ENCODE measurements around the gene GABRP.

GABRP gene

DNA sequence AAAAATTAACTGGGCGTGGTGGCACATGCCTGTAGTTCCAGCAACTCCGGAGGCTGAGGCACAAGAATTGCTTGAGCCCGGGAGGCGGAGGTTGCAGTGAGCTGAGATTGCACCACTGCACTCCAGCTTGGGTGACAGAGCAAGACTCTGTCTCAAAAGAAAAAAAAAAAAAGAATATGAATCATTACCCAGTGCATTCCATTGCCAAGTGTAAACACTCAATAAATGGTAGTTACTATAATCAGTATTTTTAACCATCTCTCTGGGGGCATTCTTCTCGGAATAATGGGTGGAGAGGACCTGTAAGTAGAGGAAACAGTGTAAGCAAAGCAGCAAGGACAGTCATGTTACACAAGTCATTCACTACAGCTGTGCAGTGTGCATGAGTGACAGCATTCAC is 64.5 kb downstream of the GABRP start:
- FAIRE-seq (no peak), DNase-seq (ENCODE audit: insufficient read length) (no peak)
- TF ChIP-seq TAF1 (IDR thresholded peaks at IDR 0.05; ENCODE audit: borderline replicate concordance, low read depth, low read length): no peak
- TF ChIP-seq POLR2AphosphoS5 (IDR thresholded peaks at IDR 0.05; ENCODE audit: low read depth, low read length): no peak
- no peak for TF ChIP-seq POLR2A (IDR thresholded peaks at IDR 0.05; ENCODE audit: low read depth, low read length)

- TF ChIP-seq POLR2A (IDR thresholded peaks at IDR 0.05; ENCODE audit: low read depth, low read length): no peak
- TF ChIP-seq TAF1 (IDR thresholded peaks at IDR 0.05; ENCODE audit: borderline replicate concordance, low read depth, low read length): no peak
- no peak for TF ChIP-seq POLR2AphosphoS5 (IDR thresholded peaks at IDR 0.05; ENCODE audit: low read depth, low read length)
- DNase-seq (ENCODE audit: insufficient read length) (no peak), FAIRE-seq (no peak)
Observed at GRCh38 chr5:170849374-170849773, 65.8 kb downstream of the GABRP start.

DNA sequence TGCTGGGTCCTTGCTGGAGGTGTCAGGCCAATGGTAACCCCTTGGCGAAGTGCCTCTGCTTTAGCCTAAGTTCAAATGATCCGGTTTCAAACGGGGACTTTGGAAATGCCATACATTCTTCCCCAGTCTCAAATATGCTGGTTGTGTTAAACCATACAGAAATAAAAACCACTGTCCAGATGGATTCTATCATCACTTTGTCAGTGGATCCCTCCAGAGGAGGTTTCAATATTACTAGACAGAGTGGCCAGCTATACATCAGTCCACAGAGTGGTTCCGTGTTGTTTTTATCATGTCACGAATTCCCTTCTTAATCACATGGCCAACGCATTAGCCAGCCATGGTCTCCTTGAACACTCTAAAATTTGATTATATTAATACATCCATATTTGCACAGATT is 71.0 kb downstream of the GABRP start:
- TF ChIP-seq POLR2AphosphoS5 (IDR thresholded peaks at IDR 0.05; ENCODE audit: low read depth, low read length): no peak
- no peak for TF ChIP-seq TAF1 (IDR thresholded peaks at IDR 0.05; ENCODE audit: borderline replicate concordance, low read depth, low read length)
- TF ChIP-seq POLR2A (IDR thresholded peaks at IDR 0.05; ENCODE audit: low read depth, low read length): no peak
- DNase-seq (ENCODE audit: insufficient read length): no peak
- FAIRE-seq: no peak

DNA sequence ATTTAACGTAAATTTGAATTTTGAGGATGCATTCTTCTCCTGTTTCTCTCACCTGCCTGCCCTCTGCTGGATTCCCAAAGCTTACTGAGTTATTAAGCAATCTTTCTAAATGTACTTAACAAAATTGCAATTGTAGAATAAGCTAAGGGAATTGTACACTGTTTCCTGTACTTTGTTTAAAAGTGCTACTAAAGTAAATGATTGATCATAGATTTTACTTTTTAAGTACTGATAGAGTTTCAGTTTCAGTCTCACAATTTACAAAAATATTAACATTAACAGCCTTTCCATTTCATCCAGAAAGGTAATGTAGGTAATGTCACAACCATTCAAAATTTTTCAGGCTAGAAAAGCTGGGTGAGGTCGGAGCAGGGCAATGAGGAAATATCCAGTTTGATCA is 73.5 kb downstream of the GABRP start:
- DNase-seq (ENCODE audit: insufficient read length) (no peak), FAIRE-seq (no peak)
- TF ChIP-seq POLR2AphosphoS5 (IDR thresholded peaks at IDR 0.05; ENCODE audit: low read depth, low read length) (no peak), TAF1 (IDR thresholded peaks at IDR 0.05; ENCODE audit: borderline replicate concordance, low read depth, low read length) (no peak), POLR2A (IDR thresholded peaks at IDR 0.05; ENCODE audit: low read depth, low read length) (no peak)

DNA sequence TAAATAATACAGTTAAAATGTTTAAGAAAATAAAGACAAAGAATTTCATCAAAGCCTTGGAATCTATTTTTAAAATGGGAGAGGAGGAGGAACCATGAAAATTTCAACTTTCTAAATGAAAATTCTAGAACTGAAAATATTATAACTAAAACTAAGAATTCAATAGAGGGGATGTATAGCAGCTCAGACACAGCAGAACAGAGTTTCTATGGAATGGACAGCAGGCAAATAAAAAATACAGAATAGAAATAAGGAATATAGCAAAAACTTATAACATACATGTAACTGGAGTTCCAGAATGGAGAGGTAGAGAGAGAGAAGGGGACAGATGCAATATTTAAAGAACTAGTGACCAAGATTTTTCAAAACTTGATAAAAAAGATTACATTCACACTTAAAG is 76.9 kb downstream of the GABRP start:
- DNase-seq (ENCODE audit: insufficient read length) (no peak), FAIRE-seq (no peak)
- TF ChIP-seq POLR2A (IDR thresholded peaks at IDR 0.05; ENCODE audit: low read depth, low read length) (no peak), POLR2AphosphoS5 (IDR thresholded peaks at IDR 0.05; ENCODE audit: low read depth, low read length) (no peak), TAF1 (IDR thresholded peaks at IDR 0.05; ENCODE audit: borderline replicate concordance, low read depth, low read length) (no peak)

- FAIRE-seq: no peak
- no peak for TF ChIP-seq POLR2A (IDR thresholded peaks at IDR 0.05; ENCODE audit: low read depth, low read length)
- TF ChIP-seq TAF1 (IDR thresholded peaks at IDR 0.05; ENCODE audit: borderline replicate concordance, low read depth, low read length): no peak
- TF ChIP-seq POLR2AphosphoS5 (IDR thresholded peaks at IDR 0.05; ENCODE audit: low read depth, low read length): no peak
- DNase-seq (ENCODE audit: insufficient read length): no peak
Observed at GRCh38 chr5:170860818-170861666, 77.5 kb downstream of the GABRP start.

- DNase-seq (ENCODE audit: insufficient read length): no peak
- FAIRE-seq: no peak
- no peak for TF ChIP-seq TAF1 (IDR thresholded peaks at IDR 0.05; ENCODE audit: borderline replicate concordance, low read depth, low read length)
- no peak for TF ChIP-seq POLR2A (IDR thresholded peaks at IDR 0.05; ENCODE audit: low read depth, low read length)
- TF ChIP-seq POLR2AphosphoS5 (IDR thresholded peaks at IDR 0.05; ENCODE audit: low read depth, low read length): no peak
Observed at GRCh38 chr5:170861667-170861916, 78.1 kb downstream of the GABRP start.

- FAIRE-seq (no peak), DNase-seq (ENCODE audit: insufficient read length) (no peak)
- TF ChIP-seq TAF1 (IDR thresholded peaks at IDR 0.05; ENCODE audit: borderline replicate concordance, low read depth, low read length) (no peak), POLR2AphosphoS5 (IDR thresholded peaks at IDR 0.05; ENCODE audit: low read depth, low read length) (no peak), POLR2A (IDR thresholded peaks at IDR 0.05; ENCODE audit: low read depth, low read length) (no peak)
Observed at GRCh38 chr5:170861917-170862766, 78.6 kb downstream of the GABRP start, which contains the start of gene RANBP17. RANBP17 (plus strand) TSS chr5:170862018.

DNA sequence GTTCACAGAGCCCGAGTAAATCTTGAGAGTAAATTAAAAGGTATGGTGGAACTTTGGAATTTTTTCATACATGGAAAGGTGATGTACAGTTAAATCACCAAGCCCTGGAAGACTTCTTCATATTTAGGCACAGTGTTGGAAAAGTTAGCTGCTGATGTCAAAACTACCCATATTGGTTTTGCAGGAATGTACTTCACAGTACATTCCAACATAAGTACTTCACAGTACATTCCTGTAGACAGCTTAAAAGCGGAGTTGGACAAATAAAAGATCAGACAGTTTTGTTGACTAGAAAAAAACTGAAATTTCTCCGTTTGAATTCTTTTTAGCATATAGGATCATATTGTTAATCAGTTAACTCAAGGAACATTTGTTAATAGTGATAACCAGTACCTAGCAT is 80.1 kb downstream of the GABRP start:
- TF ChIP-seq TAF1 (IDR thresholded peaks at IDR 0.05; ENCODE audit: borderline replicate concordance, low read depth, low read length): no peak
- TF ChIP-seq POLR2A (IDR thresholded peaks at IDR 0.05; ENCODE audit: low read depth, low read length): no peak
- no peak for TF ChIP-seq POLR2AphosphoS5 (IDR thresholded peaks at IDR 0.05; ENCODE audit: low read depth, low read length)
- DNase-seq (ENCODE audit: insufficient read length) (no peak), FAIRE-seq (no peak)
